CMK (cell line): ENCODE results near the gene AVPI1.
A peak's percentile ranks its signal among the peaks of the same experiment; 100 is the strongest.

Source experiments
- DNase-seq: peaks from one replicate; pipeline ENCODE4 v3.0.0-alpha.2; 2010; ENCODE audit warnings: low read depth

The AVPI1 gene

DNA sequence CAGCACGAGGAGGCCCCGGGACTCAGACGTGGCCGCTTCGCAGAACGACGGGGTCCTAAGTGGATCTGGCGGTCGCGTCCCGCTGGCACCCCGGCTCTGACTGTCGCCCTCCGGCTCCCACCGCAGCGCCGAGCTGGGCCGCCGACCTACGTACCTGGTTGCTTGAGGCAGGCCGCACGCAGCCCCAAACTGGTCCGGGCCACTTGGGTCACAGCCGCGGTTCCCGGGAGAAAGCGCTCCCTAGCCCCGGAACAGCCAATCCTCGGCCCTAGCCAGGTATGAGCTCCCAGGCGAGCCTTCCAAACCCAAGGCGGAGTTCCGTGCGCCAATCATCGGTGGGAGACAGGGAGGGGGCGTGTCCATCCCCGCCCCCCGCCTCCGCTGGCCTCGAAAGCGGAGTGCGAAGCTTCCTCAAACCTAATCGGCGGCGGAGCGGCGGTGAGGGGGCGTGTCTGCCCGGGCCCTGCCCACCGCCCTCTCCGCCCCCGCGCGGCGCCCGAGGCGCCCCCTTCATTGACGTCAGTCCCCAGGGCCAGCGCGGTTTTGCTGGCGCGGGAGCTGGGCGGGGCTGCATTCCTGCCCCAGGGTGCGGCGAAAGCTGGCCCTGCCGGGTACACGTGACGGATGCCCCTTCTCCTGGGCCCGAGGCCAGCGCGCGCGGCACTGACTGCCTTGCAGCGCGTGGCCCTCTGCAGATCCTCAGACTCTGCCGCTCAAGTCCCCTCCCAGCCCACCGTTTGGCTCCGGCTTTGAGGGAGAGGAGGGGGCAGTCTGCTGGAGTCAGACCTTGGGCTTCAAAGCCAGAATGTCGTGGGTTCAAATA is at the start of gene AVPI1:
Gene AVPI1, minus strand, starts transcription at position 280 of the 823 bp plus-strand sequence. CDS start 7,336 bp downstream, outside the sequence.
- peak; percentile 98 for DNase-seq

DNA sequence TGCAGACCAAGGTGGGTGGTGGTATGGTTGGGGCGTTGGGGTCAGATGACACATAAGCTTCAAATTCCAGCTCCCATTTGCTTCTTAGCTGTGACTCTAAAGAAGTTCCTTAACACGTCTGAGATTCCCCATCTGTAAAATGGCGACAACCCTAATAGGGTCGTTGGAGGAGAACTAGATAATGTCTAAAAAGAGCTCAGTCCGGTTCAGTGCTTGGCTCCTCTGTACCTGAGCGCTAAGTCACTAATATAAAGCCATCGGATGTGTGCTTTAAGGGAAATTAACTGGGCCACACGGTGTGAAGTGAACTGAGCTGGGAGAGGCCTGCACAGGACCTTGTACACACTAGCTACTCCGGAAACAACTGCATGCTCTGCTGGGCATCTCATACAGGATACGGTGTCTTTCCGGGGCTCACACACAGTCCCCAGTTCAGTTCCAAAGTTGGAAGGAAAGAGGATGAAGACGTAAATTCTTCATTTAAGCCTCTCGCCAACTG is 49.4 kb upstream of the AVPI1 start:
- no peak for DNase-seq

DNA sequence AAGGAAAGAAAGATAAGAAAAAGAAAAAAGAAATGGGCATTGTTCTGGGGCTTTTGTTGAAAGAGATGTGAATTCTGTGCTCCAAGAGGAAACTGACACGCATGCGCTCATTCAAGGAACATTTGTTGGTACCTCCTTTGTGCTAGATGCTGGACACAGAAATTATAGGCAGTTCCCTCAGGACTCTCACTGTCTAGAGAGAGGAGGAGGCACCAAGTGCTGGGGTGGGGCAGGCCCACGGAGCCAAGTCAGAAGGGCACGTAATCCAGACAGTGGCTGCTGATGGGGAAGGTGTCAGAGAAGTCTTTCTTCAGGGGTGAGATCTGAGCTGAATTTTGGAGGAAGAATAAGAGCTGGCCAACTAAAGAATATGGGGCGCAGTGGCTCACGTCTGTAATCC is 47.0 kb upstream of the AVPI1 start:
- DNase-seq, result no peak

GRCh38 chr10:97733256-97733655 is 46.2 kb upstream of the AVPI1 start:
- DNase-seq, result no peak

GRCh38 chr10:97732052-97732359 is 45.0 kb upstream of the AVPI1 start:
- DNase-seq, result no peak

- DNase-seq, result no peak
Observed at GRCh38 chr10:97731346-97732051, 44.5 kb upstream of the AVPI1 start.

- DNase-seq, result no peak
Observed at GRCh38 chr10:97729014-97729413, 42.0 kb upstream of the AVPI1 start.

DNA sequence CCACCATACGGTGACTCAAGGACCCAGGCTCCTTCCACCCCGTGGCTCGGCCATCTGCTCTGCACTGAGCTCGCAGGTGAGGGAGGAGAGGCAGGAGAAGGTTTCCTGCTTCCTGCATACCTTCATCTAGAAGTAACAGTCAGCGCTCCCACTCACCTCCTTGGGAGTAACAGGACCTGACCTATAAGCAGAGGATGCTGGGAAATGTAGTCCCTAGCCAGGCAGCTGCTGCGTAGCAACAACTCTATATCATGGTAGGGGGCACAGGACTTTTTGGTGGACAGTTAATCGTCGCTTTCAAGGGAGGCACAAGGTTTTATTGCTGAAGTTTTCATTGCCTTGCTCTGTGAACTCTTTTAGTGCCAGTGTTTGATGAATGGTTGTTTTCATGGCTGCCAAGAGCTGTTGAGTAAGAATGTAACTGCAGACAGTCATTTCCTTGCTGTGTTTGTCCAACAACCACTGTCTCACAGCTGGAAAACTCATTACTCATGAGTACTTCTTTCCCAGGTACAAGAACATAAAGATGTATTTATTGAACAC is 39.7 kb upstream of the AVPI1 start:
- DNase-seq, result no peak

DNA sequence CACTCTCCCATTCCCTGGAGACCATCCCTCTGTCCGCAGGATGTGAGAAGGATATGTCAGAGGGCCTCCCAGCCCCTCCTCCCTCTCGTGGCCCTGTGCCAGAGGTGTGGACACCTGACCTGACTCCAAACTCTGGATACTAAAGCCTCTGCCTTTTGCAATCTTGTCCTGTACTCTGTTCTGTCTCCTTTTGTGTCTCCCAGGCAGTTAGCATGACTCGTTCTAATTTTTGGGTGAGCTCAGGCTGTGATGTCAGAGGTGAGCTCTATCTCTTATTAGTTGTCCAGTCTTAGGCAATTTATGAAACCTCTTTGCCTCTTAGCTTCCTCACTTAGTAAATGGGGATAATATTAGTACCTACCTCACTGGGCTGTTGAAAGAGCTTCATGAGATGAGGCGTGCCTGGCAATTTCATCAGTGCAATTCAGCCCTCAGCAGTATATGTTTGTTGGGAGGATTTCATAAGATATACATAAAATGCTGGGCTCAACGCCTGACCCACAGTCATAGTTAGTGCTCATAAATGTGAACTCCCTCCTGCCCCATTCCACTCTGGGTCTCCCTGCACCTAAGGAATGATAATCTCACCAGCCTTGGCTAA is 37.4 kb upstream of the AVPI1 start:
- DNase-seq, result no peak

DNA sequence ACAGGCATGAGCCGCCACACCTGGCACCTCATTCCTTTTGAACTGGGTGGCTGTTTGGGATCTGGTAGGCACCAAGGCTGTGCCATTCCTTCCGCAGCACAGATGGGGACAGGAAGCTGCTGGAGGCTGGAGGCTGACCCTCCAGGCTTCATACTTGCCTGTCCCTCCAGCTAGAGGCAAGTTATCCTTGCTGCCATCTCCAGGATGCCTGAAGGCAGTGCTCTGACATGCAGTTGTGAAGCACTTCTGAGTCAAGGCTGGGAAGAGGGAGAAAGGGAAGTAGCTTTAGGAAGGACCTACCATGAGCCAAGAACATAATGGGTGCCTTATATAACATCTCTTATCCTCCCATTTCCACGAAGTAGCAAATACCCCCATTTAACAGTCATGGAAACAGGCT is 36.0 kb upstream of the AVPI1 start:
- DNase-seq, result no peak

DNA sequence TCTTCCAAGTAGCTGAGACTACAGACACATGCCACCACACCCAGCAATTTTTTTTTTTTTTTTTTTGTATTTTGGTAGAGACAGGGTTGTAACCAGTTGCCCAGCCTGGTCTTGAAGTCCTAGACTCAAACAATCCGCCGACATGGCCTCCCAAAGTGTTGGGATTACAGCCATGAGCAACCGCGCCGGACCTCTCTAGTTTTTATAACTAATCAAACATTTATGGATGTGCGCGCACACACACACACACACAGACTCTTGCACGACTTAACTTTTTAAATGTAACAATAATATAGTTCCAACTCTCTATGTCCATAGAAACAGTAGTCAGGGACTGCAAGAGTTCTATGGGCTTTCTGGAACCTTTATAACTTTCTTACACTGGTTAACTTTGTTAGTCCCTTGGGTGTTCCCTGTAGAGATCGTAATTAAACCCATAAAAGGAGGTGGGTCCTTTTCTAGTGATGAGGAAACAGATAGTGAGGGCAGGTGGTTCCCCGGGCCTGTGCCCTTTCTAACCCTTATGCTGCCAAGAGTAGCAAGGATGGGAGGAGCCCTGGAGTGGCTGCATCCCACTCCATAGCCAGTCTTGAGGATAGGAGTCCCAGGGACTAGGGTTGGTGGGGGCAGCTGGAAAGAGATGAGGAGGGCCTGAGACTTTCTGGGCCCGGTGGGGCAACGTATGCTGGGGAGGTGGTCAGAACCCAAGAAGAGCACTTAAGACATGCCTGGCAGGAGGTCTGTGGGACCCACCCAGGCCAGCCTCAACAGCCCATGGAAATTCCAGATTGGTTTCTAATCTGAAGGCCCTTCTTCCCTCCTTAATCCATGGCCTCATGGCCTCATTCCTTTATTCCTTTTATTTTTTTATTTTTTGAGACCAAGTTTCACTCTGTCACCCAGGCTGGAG is 35.1 kb upstream of the AVPI1 start:
- DNase-seq, result no peak

DNA sequence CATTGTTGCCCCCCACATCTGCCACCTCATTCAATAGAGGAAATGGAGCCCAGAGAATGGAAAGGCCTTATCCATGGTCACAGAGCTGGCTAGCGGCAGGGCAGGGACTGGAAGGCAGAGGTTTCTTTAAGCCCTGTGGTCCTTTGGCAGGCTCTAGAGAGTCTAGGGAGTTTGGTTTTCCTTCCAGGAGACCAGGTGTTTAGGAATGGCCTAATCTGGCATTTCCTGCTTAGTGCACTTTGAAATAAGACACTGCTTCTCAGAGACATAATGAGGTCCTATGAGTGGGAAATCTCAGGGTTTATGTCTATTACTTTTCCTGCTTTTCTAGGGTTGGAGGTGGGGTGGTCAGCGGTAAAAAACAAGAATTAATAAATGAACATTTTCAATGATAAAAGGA is 32.6 kb upstream of the AVPI1 start:
- no peak for DNase-seq

GRCh38 chr10:97718659-97719142 is 31.7 kb upstream of the AVPI1 start:
- DNase-seq, result no peak

DNA sequence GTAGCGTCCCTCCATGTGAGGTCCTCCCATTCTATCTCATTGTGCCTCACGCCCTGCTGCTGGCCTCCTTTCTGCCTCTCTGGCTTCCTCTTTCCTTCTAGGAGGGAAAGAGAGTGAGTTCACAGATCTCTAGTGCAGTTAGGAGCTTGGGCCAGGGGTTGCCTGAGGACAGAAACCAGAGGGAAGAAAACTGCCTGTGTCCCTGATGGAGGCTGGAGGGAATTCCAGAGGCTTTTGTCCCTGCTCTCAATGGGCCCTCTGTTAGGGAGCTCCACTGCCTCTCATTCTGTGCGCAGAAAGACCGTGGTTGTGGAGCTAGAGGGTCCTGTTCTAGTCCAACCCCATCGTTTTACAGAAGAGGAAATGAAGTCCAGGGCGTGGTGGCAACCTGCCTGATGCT is 31.1 kb upstream of the AVPI1 start:
- no peak for DNase-seq

DNA sequence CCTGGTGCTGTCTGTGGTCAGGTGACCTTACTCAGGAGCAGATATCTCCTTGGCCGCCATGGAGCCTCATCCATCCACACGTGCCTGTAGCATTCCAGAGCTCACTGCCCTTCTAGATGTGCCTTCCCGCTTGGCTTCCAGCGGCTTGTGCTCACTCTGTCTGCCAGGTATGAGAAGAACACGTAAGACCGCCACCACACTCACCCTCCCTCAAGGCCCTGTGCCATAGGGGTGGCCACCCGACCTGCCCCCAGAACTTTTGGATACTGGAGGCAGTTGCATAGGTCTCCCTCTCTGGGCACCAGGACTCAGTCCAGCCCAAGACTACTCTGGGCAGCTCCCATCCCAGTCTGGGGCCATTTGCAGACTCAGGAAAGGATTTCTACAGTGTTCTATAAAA is 30.6 kb upstream of the AVPI1 start:
- no peak for DNase-seq

GRCh38 chr10:97715259-97715874 is 28.3 kb upstream of the AVPI1 start:
- no peak for DNase-seq

- DNase-seq, result peak; percentile 76
Observed at GRCh38 chr10:97714401-97715258, 27.6 kb upstream of the AVPI1 start.

GRCh38 chr10:97713826-97714400 is 26.9 kb upstream of the AVPI1 start:
- no peak for DNase-seq

- DNase-seq, result peak; percentile 86
Observed at GRCh38 chr10:97713339-97713825, 26.3 kb upstream of the AVPI1 start, which contains the start of gene MARVELD1. Gene MARVELD1, plus strand, starts transcription at chr10:97713730. Its CDS starts 147 bp downstream, at chr10:97713877.
